Measurements from ENCODE around the gene TAF6L. TPM values are rescaled to one million over a fixed set of nuclear protein-coding genes. Genes with fewer than 3 reads are reported as not detected.

Gene TAF6L
- total and polyA plus RNA-seq, 9 of the 15 experiments (the other 6 are each of a cell fraction or from before 2014, with no cell fraction given): 0.04 to 45.5 (median 20.8) TPM

DNA sequence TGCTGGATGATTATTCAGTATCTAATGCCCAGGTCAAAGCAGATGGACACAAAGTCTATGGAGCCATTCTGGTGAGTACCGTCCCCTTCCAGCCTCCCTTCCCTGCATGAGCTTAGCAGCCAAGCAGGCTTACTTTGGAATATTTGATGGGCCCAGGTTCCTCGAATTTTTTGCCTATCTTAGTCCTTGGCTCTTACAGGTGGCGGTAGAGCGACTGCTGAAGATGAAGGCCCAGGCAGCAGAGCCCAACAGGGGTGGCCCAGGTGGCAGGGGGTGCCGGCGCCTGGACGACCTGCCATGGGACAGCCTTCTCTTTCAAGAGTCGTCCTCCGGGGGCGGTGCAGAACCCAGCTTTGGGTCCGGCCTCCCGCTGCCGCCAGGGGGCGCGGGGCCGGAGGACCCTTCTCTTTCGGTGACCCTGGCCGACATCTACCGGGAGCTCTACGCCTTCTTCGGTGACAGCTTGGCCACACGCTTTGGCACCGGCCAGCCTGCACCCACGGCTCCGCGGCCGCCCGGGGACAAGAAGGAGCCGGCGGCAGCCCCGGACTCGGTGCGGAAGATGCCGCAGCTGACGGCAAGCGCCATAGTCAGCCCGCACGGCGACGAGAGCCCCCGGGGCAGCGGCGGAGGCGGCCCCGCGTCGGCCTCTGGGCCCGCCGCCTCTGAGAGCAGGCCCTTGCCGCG lies 15.3 kb downstream of the TAF6L start (continued):
- TF ChIP-seq, protein P1, sequence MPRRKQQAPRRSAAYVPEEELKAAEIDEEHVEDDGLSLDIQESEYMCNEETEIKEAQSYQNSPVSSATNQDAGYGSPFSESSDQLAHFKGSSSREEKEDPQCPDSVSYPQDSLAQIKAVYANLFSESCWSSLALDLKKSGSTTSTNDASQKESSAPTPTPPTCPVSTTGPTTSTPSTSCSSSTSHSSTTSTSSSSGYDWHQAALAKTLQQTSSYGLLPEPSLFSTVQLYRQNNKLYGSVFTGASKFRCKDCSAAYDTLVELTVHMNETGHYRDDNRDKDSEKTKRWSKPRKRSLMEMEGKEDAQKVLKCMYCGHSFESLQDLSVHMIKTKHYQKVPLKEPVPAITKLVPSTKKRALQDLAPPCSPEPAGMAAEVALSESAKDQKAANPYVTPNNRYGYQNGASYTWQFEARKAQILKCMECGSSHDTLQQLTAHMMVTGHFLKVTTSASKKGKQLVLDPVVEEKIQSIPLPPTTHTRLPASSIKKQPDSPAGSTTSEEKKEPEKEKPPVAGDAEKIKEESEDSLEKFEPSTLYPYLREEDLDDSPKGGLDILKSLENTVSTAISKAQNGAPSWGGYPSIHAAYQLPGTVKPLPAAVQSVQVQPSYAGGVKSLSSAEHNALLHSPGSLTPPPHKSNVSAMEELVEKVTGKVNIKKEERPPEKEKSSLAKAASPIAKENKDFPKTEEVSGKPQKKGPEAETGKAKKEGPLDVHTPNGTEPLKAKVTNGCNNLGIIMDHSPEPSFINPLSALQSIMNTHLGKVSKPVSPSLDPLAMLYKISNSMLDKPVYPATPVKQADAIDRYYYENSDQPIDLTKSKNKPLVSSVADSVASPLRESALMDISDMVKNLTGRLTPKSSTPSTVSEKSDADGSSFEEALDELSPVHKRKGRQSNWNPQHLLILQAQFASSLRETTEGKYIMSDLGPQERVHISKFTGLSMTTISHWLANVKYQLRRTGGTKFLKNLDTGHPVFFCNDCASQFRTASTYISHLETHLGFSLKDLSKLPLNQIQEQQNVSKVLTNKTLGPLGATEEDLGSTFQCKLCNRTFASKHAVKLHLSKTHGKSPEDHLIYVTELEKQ (CRISPR knock-in tag; IDR thresholded peaks at IDR 0.05): no peak
- TF ChIP-seq, protein P2, sequence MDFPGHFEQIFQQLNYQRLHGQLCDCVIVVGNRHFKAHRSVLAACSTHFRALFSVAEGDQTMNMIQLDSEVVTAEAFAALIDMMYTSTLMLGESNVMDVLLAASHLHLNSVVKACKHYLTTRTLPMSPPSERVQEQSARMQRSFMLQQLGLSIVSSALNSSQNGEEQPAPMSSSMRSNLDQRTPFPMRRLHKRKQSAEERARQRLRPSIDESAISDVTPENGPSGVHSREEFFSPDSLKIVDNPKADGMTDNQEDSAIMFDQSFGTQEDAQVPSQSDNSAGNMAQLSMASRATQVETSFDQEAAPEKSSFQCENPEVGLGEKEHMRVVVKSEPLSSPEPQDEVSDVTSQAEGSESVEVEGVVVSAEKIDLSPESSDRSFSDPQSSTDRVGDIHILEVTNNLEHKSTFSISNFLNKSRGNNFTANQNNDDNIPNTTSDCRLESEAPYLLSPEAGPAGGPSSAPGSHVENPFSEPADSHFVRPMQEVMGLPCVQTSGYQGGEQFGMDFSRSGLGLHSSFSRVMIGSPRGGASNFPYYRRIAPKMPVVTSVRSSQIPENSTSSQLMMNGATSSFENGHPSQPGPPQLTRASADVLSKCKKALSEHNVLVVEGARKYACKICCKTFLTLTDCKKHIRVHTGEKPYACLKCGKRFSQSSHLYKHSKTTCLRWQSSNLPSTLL (IDR thresholded peaks at IDR 0.05): no peak
- TF ChIP-seq, protein P3, sequence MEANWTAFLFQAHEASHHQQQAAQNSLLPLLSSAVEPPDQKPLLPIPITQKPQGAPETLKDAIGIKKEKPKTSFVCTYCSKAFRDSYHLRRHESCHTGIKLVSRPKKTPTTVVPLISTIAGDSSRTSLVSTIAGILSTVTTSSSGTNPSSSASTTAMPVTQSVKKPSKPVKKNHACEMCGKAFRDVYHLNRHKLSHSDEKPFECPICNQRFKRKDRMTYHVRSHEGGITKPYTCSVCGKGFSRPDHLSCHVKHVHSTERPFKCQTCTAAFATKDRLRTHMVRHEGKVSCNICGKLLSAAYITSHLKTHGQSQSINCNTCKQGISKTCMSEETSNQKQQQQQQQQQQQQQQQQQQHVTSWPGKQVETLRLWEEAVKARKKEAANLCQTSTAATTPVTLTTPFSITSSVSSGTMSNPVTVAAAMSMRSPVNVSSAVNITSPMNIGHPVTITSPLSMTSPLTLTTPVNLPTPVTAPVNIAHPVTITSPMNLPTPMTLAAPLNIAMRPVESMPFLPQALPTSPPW (CRISPR knock-in tag; IDR thresholded peaks at IDR 0.05): no peak
